ENCODE results near the gene MYO3B.

GRCh38 chr2:170432823-170433222 lies 254.9 kb downstream of the MYO3B start:
- no peak for TF ChIP-seq CTCF (IDR thresholded peaks at IDR 0.05; ENCODE audit: extremely low read depth in 1 of 2, insufficient read depth in 1 of 2, low read depth in 1 of 2, low read length in 2 of 2)
- TF ChIP-seq POLR2A (IDR thresholded peaks at IDR 0.05; ENCODE audit: low read depth, low read length), result no peak
- TF ChIP-seq POLR2AphosphoS5 (IDR thresholded peaks at IDR 0.05; ENCODE audit: insufficient read depth, low read depth, low read length), result no peak
- no peak for TF ChIP-seq EZH2 (IDR thresholded peaks at IDR 0.05; ENCODE audit: borderline replicate concordance, low read depth, low read length, severe bottlenecking)
